ENCODE measurements around the gene RBM44. TPM values are rescaled to one million over a fixed set of nuclear protein-coding genes. Genes with fewer than 3 reads are reported as not detected.

The RBM44 gene
- total RNA-seq, 1 experiment from 2014 or later = 0.14 TPM

GRCh38 chr2:237859533-237860272 is 61.1 kb downstream of the RBM44 start, which contains the start of gene RAMP1:
Gene RAMP1, plus strand, starts transcription at chr2:237859623. Its CDS starts 53 bp downstream, at chr2:237859676.
- Histone ChIP-seq H3K27me3 (replicated peaks; ENCODE audit: control insufficient read depth, insufficient read depth, low read length) (no peaks in the 10 kb centered on the region), H3K36me3 (ENCODE audit: control insufficient read depth, insufficient read depth, low read length) (no peaks in the 10 kb centered on the region), H3K9me3 (no peaks in the 10 kb centered on the region), H3K4me1 (peaks cover 28% of the 10 kb centered on the region), H3K4me3 (ENCODE audit: low read depth, low read length) (peak within 1 kb of the TSS; percentile 44)
- Mint-ChIP-seq H3K9me3 (ENCODE audit: unreplicated experiment) (no peaks in the 10 kb centered on the region), H3K27ac (ENCODE audit: unreplicated experiment) (no peak within 1 kb of the TSS), H3K36me3 (ENCODE audit: insufficient read depth, unreplicated experiment) (no peaks in the 10 kb centered on the region), H3K27me3 (ENCODE audit: insufficient read depth, unreplicated experiment) (peaks cover 7% of the 10 kb centered on the region), H3K4me3 (ENCODE audit: unreplicated experiment) (peak within 1 kb of the TSS; percentile 67), H3K4me1 (ENCODE audit: low read depth, unreplicated experiment) (peaks cover 6% of the 10 kb centered on the region)
- TF ChIP-seq CTCF (IDR thresholded peaks at IDR 0.05; ENCODE audit: insufficient read depth in 1 of 2, low read depth in 1 of 2, low read length in 1 of 2, severe bottlenecking in 1 of 2, unreplicated experiment in 1 of 2) = no peak
- intact Hi-C loops (cut with micrococcal nuclease; ENCODE audit: unreplicated experiment) = loop anchor here (2.0 to 10.0 kb wide), 3 partner anchors 243 to 403 kb away; partner anchors contain the start of gene ERFE
- DNase-seq = no peak
- ChIA-PET CTCF (interaction anchor here (0.6 kb wide), 1 partner anchor 417 kb away, joined by 3 read pairs; no protein-coding TSS in a partner anchor), POLR2A (no interaction called here)
- BruUV-seq (replicated peaks) = no TSS peak

DNA sequence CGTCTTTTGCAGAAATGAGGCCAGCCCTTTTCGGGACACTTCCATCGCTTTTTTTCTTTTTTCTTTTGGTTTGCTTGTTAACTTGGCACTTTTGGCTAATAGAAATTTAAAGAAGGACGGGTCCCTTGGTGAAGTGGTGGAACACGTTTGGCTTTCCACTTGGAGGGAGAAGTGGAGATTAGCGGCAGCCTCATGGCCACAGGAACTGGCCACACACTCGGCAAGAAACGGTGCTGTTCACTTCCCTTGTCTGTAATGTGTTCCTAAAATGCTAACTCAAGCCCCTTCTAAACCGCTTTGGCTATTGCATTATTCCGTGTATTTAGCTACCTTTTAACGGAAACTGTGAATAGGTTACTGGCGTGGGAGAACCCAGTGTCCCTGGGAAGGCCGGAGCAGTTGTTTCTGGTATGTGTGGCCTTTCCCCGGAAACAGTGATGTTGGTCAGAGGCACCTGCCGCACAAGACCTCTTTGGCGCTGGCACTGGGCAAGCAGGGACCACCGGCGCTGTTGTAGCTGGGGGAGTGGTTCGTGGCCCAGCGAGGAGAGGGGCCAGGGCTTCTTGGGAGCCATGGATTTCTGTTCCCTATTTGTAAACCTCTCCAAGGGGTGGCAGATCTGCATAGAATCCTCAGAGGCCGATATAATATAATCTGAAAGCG is 61.8 kb downstream of the RBM44 start:
- POLR2A ChIA-PET = no interaction called here
- Mint-ChIP-seq H3K4me3 (ENCODE audit: unreplicated experiment) (peak overlapping the region; percentile 67), H3K27me3 (ENCODE audit: insufficient read depth, unreplicated experiment) (peaks cover 3% of the 10 kb centered on the region), H3K36me3 (ENCODE audit: insufficient read depth, unreplicated experiment) (no peaks in the 10 kb centered on the region), H3K9me3 (ENCODE audit: unreplicated experiment) (no peaks in the 10 kb centered on the region), H3K27ac (ENCODE audit: unreplicated experiment) (no peak overlapping the region), H3K4me1 (ENCODE audit: low read depth, unreplicated experiment) (peaks cover 6% of the 10 kb centered on the region)
- DNase-seq = no peak
- H3K4me1 ChIP-seq = peaks cover 28% of the 10 kb centered on the region
- no TSS peak for BruUV-seq (replicated peaks)
- TF ChIP-seq CTCF (IDR thresholded peaks at IDR 0.05; ENCODE audit: insufficient read depth in 1 of 2, low read depth in 1 of 2, low read length in 1 of 2, severe bottlenecking in 1 of 2, unreplicated experiment in 1 of 2) = no peak
- CTCF ChIA-PET = no interaction called here
- H3K4me3 ChIP-seq (ENCODE audit: low read depth, low read length) = peak overlapping the region; percentile 44
- no peaks in the 10 kb centered on the region for H3K36me3 ChIP-seq (ENCODE audit: control insufficient read depth, insufficient read depth, low read length)
- intact Hi-C loops (cut with micrococcal nuclease; ENCODE audit: unreplicated experiment) = no loop called here
- H3K27me3 ChIP-seq (replicated peaks; ENCODE audit: control insufficient read depth, insufficient read depth, low read length) = no peaks in the 10 kb centered on the region
- H3K9me3 ChIP-seq = no peaks in the 10 kb centered on the region

DNA sequence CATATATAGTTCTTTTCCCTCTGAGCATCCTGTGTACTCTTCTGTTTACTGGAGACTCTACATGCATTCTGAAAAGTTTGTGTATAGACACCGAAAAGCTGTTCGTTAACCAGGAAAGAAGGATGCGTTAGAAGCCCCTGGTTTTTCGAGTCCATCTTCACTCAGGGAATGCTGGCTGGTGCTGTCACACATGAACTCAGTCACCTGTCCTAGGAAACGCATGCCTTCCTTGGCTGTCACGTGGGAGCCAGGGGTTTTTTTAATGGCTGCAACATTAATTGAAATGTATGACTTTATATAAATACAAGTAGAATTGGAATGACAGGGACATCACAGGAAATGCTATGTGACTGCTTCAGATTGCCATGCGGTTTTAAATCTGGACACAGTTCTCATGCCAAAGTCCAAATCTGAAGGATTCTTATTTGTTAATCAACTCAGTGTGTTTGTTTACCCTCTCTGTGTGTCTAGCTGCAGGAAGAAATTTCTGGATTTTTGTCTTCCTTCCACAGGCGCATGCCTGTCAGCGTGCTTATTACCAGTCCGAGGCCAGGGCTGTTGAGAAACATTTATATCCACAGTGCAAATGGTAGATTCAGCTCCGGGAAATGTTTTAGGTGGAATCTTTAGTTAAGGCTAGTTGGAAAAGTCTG is 63.4 kb downstream of the RBM44 start:
- TF ChIP-seq CTCF (IDR thresholded peaks at IDR 0.05; ENCODE audit: insufficient read depth in 1 of 2, low read depth in 1 of 2, low read length in 1 of 2, severe bottlenecking in 1 of 2, unreplicated experiment in 1 of 2) = no peak
- intact Hi-C loops (cut with micrococcal nuclease; ENCODE audit: unreplicated experiment) = no loop called here
- Mint-ChIP-seq H3K27ac (ENCODE audit: unreplicated experiment) (no peak overlapping the region), H3K4me3 (ENCODE audit: unreplicated experiment) (no peak overlapping the region), H3K9me3 (ENCODE audit: unreplicated experiment) (no peaks in the 10 kb centered on the region), H3K27me3 (ENCODE audit: insufficient read depth, unreplicated experiment) (peaks cover 1% of the 10 kb centered on the region), H3K4me1 (ENCODE audit: low read depth, unreplicated experiment) (peaks cover 6% of the 10 kb centered on the region), H3K36me3 (ENCODE audit: insufficient read depth, unreplicated experiment) (no peaks in the 10 kb centered on the region)
- H3K4me3 ChIP-seq (ENCODE audit: low read depth, low read length) = no peak overlapping the region
- no peaks in the 10 kb centered on the region for H3K9me3 ChIP-seq
- DNase-seq = no peak
- CTCF ChIA-PET = no interaction called here
- no peaks in the 10 kb centered on the region for H3K27me3 ChIP-seq (replicated peaks; ENCODE audit: control insufficient read depth, insufficient read depth, low read length)
- peaks cover 28% of the 10 kb centered on the region for H3K4me1 ChIP-seq
- POLR2A ChIA-PET = no interaction called here
- H3K36me3 ChIP-seq (ENCODE audit: control insufficient read depth, insufficient read depth, low read length) = no peaks in the 10 kb centered on the region
- no TSS peak for BruUV-seq (replicated peaks)
